Measurements from ENCODE around the gene ADCY9.

The ADCY9 gene

GRCh38 chr16:4058386-4058785 lies 57.9 kb downstream of the ADCY9 start:
- peaks cover 0 to 16% (median 10%) of the 10 kb centered on the region in 5 donors for H3K4me1 ChIP-seq (ENCODE audit: control insufficient read depth in 5 of 5, insufficient read depth in 5 of 5, low read length in 5 of 5)
- H3K27ac ChIP-seq (ENCODE audit: low read depth, low read length): no peak overlapping the region
- no peaks in the 10 kb centered on the region for H3K36me3 ChIP-seq (ENCODE audit: control insufficient read depth in 5 of 5, insufficient read depth in 5 of 5, low read length in 5 of 5)
- no peak overlapping the region for H3K9ac ChIP-seq (ENCODE audit: low read length in 5 of 5)
- no peaks in the 10 kb centered on the region for H3K27me3 ChIP-seq (ENCODE audit: control insufficient read depth in 5 of 5, insufficient read depth in 4 of 5, low read length in 5 of 5)
- peaks cover 2 to 26% (median 16%) of the 10 kb centered on the region in 5 donors for H3K9me3 ChIP-seq (ENCODE audit: control insufficient read depth in 5 of 5, low read length in 5 of 5)
- H3K4me3 ChIP-seq (ENCODE audit: low read depth in 1 of 5, low read length in 5 of 5): no peak overlapping the region

DNA sequence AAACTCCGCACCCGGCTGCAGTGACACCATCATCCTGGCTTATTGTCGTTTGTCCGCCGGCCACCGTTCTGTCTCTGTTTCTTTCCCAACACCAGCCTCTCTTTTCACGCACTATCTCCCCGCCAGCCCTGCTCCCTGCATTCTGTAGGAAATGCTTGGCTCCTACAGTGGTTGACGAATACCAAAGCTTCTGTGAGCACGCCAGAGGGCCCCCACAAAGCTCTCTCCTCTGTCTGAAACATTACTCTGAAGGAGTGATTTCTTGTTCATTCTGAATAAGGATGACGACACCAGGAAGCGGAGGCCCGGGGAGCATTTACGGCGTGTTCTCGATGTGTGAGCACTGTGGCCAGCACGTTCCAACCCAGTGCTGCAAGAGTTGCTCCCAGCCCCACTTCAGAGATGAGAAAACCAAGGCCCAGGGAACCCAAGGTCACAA lies 58.8 kb downstream of the ADCY9 start:
- no peaks in the 10 kb centered on the region for H3K36me3 ChIP-seq (ENCODE audit: control insufficient read depth in 5 of 5, insufficient read depth in 5 of 5, low read length in 5 of 5)
- H3K4me1 ChIP-seq (ENCODE audit: control insufficient read depth in 5 of 5, insufficient read depth in 5 of 5, low read length in 5 of 5): peaks cover 6 to 25% (median 19%) of the 10 kb centered on the region in 5 donors
- no peaks in the 10 kb centered on the region for H3K27me3 ChIP-seq (ENCODE audit: control insufficient read depth in 5 of 5, insufficient read depth in 4 of 5, low read length in 5 of 5)
- peaks cover 2 to 24% (median 13%) of the 10 kb centered on the region in 5 donors for H3K9me3 ChIP-seq (ENCODE audit: control insufficient read depth in 5 of 5, low read length in 5 of 5)
- H3K9ac ChIP-seq (ENCODE audit: low read length in 5 of 5): no peak overlapping the region
- no peak overlapping the region for H3K27ac ChIP-seq (ENCODE audit: low read depth, low read length)
- no peak overlapping the region for H3K4me3 ChIP-seq (ENCODE audit: low read depth in 1 of 5, low read length in 5 of 5)

DNA sequence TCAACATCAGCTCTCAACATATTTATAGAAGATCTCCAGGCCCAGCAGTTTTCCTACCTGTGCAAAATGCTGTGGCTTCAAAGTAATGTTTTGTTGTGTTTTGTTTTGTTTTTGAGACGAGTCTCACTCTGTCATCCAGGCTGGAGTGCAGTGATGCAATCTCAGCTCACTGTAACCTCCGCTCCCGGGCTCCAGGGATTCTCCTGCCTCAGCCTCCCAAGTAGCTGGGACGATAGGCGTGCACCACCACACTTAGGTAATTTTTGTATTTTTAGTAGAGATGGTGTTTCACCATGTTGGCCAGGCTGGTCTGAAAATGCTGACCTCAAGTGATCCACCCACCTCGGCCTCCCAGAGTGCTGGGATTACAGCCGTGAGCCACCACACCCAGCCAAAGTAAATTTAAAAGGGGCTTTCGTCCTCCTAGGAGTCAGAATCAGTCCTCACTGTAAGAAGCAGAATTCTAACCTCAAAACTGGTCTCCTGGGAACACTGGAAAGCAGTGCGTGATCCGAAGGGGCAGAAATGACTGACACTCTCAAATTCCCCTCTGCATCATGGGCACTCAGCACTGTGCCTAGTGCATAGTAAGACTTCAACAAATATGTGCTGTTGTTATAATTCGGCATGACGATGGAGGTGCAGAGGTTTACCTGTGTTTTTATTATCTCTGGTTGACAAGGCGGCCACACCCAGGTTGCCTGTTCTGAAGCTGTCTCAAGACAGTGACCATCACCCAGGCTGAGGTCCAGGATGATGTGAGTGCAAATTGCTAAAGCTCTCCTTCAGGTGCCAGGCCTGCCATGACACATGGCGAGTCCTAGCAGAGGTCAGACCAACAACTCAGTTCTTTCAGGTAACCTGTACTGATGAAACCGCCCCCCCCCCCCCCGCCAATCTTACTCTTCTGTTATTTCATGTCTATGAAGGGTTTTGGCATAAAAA lies 59.8 kb downstream of the ADCY9 start:
- no peaks in the 10 kb centered on the region for H3K27me3 ChIP-seq (ENCODE audit: control insufficient read depth in 5 of 5, insufficient read depth in 4 of 5, low read length in 5 of 5)
- H3K4me1 ChIP-seq (ENCODE audit: control insufficient read depth in 5 of 5, insufficient read depth in 5 of 5, low read length in 5 of 5): peaks cover 6 to 29% (median 20%) of the 10 kb centered on the region in 5 donors
- H3K4me3 ChIP-seq (ENCODE audit: low read depth in 1 of 5, low read length in 5 of 5): no peak overlapping the region
- peaks cover 2 to 15% (median 7%) of the 10 kb centered on the region in 5 donors for H3K9me3 ChIP-seq (ENCODE audit: control insufficient read depth in 5 of 5, low read length in 5 of 5)
- H3K36me3 ChIP-seq (ENCODE audit: control insufficient read depth in 5 of 5, insufficient read depth in 5 of 5, low read length in 5 of 5): no peaks in the 10 kb centered on the region
- H3K27ac ChIP-seq (ENCODE audit: low read depth, low read length): no peak overlapping the region
- H3K9ac ChIP-seq (ENCODE audit: low read length in 5 of 5): no peak overlapping the region

DNA sequence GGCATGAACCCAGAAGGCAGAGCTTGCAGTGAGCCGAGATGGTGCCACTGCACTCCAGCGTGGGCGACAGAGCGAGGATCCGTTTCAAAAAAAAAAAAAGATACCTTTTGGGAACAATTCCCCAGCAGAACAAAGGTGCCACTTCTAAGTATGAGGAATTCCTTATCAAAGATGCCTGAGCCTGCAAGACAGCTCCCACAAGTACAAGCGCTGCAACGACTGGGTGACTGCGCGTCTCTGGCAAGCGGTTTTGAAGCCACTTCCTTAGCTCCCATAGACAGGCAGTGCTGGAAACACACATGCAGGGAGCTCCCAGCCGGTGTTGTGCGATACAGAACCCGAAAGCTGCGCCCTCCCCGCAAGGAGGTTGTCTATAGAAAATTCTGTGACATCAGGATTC lies 60.5 kb downstream of the ADCY9 start:
- peaks cover 0 to 9% (median 7%) of the 10 kb centered on the region in 5 donors for H3K9me3 ChIP-seq (ENCODE audit: control insufficient read depth in 5 of 5, low read length in 5 of 5)
- H3K36me3 ChIP-seq (ENCODE audit: control insufficient read depth in 5 of 5, insufficient read depth in 5 of 5, low read length in 5 of 5): no peaks in the 10 kb centered on the region
- no peak overlapping the region for H3K9ac ChIP-seq (ENCODE audit: low read length in 5 of 5)
- no peak overlapping the region for H3K27ac ChIP-seq (ENCODE audit: low read depth, low read length)
- no peaks in the 10 kb centered on the region for H3K27me3 ChIP-seq (ENCODE audit: control insufficient read depth in 5 of 5, insufficient read depth in 4 of 5, low read length in 5 of 5)
- H3K4me3 ChIP-seq (ENCODE audit: low read depth in 1 of 5, low read length in 5 of 5): no peak overlapping the region
- H3K4me1 ChIP-seq (ENCODE audit: control insufficient read depth in 5 of 5, insufficient read depth in 5 of 5, low read length in 5 of 5): peaks cover 6 to 29% (median 20%) of the 10 kb centered on the region in 5 donors

GRCh38 chr16:4053301-4053845 lies 62.9 kb downstream of the ADCY9 start:
- Histone ChIP-seq H3K4me3 (ENCODE audit: low read depth in 1 of 5, low read length in 5 of 5) (peak overlapping the region; percentile 28 to 53 (median 46)), H3K9ac (ENCODE audit: low read length in 5 of 5) (peak overlapping the region in 1 of 5 donors; percentile 10), H3K27ac (ENCODE audit: low read depth, low read length) (peak overlapping the region; percentile 50)

GRCh38 chr16:4052801-4053293 lies 63.4 kb downstream of the ADCY9 start:
- peak overlapping the region in 4 of 5 donors; percentile 28 to 53 (median 46) for H3K4me3 ChIP-seq (ENCODE audit: low read depth in 1 of 5, low read length in 5 of 5)
- H3K9me3 ChIP-seq (ENCODE audit: control insufficient read depth in 5 of 5, low read length in 5 of 5): no peaks in the 10 kb centered on the region
- H3K4me1 ChIP-seq (ENCODE audit: control insufficient read depth in 5 of 5, insufficient read depth in 5 of 5, low read length in 5 of 5): peaks cover 6 to 22% (median 20%) of the 10 kb centered on the region in 5 donors
- no peaks in the 10 kb centered on the region for H3K27me3 ChIP-seq (ENCODE audit: control insufficient read depth in 5 of 5, insufficient read depth in 4 of 5, low read length in 5 of 5)
- H3K9ac ChIP-seq (ENCODE audit: low read length in 5 of 5): peak overlapping the region in 1 of 5 donors; percentile 10
- peak overlapping the region; percentile 50 for H3K27ac ChIP-seq (ENCODE audit: low read depth, low read length)
- no peaks in the 10 kb centered on the region for H3K36me3 ChIP-seq (ENCODE audit: control insufficient read depth in 5 of 5, insufficient read depth in 5 of 5, low read length in 5 of 5)

More at GRCh38 chr16:4053301-4053845, 62.9 kb downstream of the ADCY9 start:
- Histone ChIP-seq H3K9me3 (ENCODE audit: control insufficient read depth in 5 of 5, low read length in 5 of 5) (no peaks in the 10 kb centered on the region), H3K27me3 (ENCODE audit: control insufficient read depth in 5 of 5, insufficient read depth in 4 of 5, low read length in 5 of 5) (no peaks in the 10 kb centered on the region), H3K36me3 (ENCODE audit: control insufficient read depth in 5 of 5, insufficient read depth in 5 of 5, low read length in 5 of 5) (no peaks in the 10 kb centered on the region), H3K4me1 (ENCODE audit: control insufficient read depth in 5 of 5, insufficient read depth in 5 of 5, low read length in 5 of 5) (peaks cover 6 to 22% (median 20%) of the 10 kb centered on the region in 5 donors)

- Histone ChIP-seq H3K27me3 (ENCODE audit: control insufficient read depth in 5 of 5, insufficient read depth in 4 of 5, low read length in 5 of 5) (no peaks in the 10 kb centered on the region), H3K36me3 (ENCODE audit: control insufficient read depth in 5 of 5, insufficient read depth in 5 of 5, low read length in 5 of 5) (no peaks in the 10 kb centered on the region), H3K4me3 (ENCODE audit: low read depth in 1 of 5, low read length in 5 of 5) (no peak overlapping the region), H3K9me3 (ENCODE audit: control insufficient read depth in 5 of 5, low read length in 5 of 5) (no peaks in the 10 kb centered on the region), H3K4me1 (ENCODE audit: control insufficient read depth in 5 of 5, insufficient read depth in 5 of 5, low read length in 5 of 5) (peaks cover 6 to 22% (median 20%) of the 10 kb centered on the region in 5 donors), H3K27ac (ENCODE audit: low read depth, low read length) (no peak overlapping the region), H3K9ac (ENCODE audit: low read length in 5 of 5) (no peak overlapping the region)
Measured at GRCh38 chr16:4052096-4052495, 64.1 kb downstream of the ADCY9 start.

GRCh38 chr16:4051591-4051990 lies 64.7 kb downstream of the ADCY9 start:
- Histone ChIP-seq H3K9me3 (ENCODE audit: control insufficient read depth in 5 of 5, low read length in 5 of 5) (no peaks in the 10 kb centered on the region), H3K4me3 (ENCODE audit: low read depth in 1 of 5, low read length in 5 of 5) (no peak overlapping the region), H3K9ac (ENCODE audit: low read length in 5 of 5) (no peak overlapping the region), H3K27me3 (ENCODE audit: control insufficient read depth in 5 of 5, insufficient read depth in 4 of 5, low read length in 5 of 5) (no peaks in the 10 kb centered on the region), H3K4me1 (ENCODE audit: control insufficient read depth in 5 of 5, insufficient read depth in 5 of 5, low read length in 5 of 5) (peaks cover 6 to 22% (median 20%) of the 10 kb centered on the region in 5 donors), H3K27ac (ENCODE audit: low read depth, low read length) (no peak overlapping the region), H3K36me3 (ENCODE audit: control insufficient read depth in 5 of 5, insufficient read depth in 5 of 5, low read length in 5 of 5) (no peaks in the 10 kb centered on the region)

DNA sequence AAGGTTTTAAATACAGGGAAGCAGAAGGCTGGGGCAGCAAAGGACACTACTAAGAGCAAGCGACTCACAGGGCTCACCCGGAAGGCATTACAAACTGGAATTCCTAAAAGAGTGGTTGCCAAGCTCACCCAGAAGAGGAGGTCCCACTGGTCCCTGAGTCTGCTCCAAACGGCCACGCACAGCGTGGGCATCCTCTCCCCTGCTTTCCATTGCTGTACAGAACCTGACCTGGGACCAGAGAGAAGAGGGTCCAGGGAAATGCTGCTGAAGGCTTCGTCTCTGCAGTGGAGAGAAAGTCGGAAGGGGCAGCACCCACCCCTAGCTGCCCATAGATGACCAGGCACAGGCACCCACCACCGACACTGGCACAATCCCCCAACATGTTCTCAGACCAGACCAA lies 67.2 kb downstream of the ADCY9 start:
- Histone ChIP-seq H3K9me3 (ENCODE audit: control insufficient read depth in 5 of 5, low read length in 5 of 5) (no peaks in the 10 kb centered on the region), H3K27me3 (ENCODE audit: control insufficient read depth in 5 of 5, insufficient read depth in 4 of 5, low read length in 5 of 5) (no peaks in the 10 kb centered on the region), H3K36me3 (ENCODE audit: control insufficient read depth in 5 of 5, insufficient read depth in 5 of 5, low read length in 5 of 5) (no peaks in the 10 kb centered on the region), H3K4me3 (ENCODE audit: low read depth in 1 of 5, low read length in 5 of 5) (no peak overlapping the region), H3K27ac (ENCODE audit: low read depth, low read length) (no peak overlapping the region), H3K4me1 (ENCODE audit: control insufficient read depth in 5 of 5, insufficient read depth in 5 of 5, low read length in 5 of 5) (peaks cover 6 to 19% (median 16%) of the 10 kb centered on the region in 5 donors), H3K9ac (ENCODE audit: low read length in 5 of 5) (no peak overlapping the region)

GRCh38 chr16:4048481-4048880 lies 67.8 kb downstream of the ADCY9 start:
- Histone ChIP-seq H3K36me3 (ENCODE audit: control insufficient read depth in 5 of 5, insufficient read depth in 5 of 5, low read length in 5 of 5) (no peaks in the 10 kb centered on the region), H3K4me1 (ENCODE audit: control insufficient read depth in 5 of 5, insufficient read depth in 5 of 5, low read length in 5 of 5) (peaks cover 6 to 14% (median 11%) of the 10 kb centered on the region in 5 donors), H3K9me3 (ENCODE audit: control insufficient read depth in 5 of 5, low read length in 5 of 5) (no peaks in the 10 kb centered on the region), H3K27me3 (ENCODE audit: control insufficient read depth in 5 of 5, insufficient read depth in 4 of 5, low read length in 5 of 5) (no peaks in the 10 kb centered on the region), H3K27ac (ENCODE audit: low read depth, low read length) (no peak overlapping the region), H3K4me3 (ENCODE audit: low read depth in 1 of 5, low read length in 5 of 5) (no peak overlapping the region), H3K9ac (ENCODE audit: low read length in 5 of 5) (no peak overlapping the region)

All from subcutaneous abdominal adipose tissue (tissue), 5 donors.